ENCODE data around the gene CLMP. TPM values are rescaled to one million over a fixed set of nuclear protein-coding genes. Genes with fewer than 3 reads are reported as not detected.

The CLMP gene
- total and polyA plus RNA-seq, 9 of the 15 experiments (the other 6 are each of a cell fraction or from before 2014, with no cell fraction given) = 0.02 to 0.15 (median 0.03) TPM; not detected in 6

DNA sequence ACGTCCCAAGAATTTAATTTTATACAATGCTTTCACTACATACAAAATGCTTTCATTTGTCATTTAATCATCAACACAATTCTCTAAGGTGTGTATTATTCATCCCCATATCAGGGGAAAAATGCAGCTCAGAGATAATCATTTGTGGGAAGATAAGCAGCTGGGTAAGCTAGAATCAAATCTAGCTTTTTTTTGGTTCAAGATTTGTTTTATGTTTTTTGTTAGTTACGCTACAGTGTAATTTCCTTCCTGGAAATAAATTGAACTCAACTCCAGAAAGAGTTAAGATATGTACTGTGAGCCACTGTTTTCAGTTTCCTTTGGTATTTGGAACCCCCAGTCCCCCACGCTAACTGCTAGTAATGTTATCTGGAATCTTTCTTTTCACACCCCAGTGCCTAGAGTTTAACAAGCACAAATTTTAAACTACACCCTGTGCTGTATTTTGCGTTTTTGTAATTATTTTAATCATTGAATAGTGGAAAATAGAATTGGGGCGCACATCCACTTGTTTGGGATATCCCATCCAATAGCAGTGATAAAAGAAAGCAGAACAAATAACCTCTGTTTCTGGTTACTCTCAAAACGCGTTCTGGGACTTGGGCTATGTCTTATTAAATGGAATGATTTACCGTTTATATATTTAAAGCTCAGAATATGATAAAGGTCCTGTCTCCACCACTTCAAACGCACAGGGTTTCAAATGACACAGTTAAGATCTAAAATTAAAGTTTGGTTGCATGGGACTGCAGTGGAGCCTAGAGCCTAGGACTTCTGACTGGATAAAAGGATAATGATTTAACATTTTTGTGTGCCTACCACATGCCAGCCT lies 131.0 kb downstream of the CLMP start (continued):
- TF ChIP-seq NCOR1 (IDR thresholded peaks at IDR 0.05) = 0 out of 2 replicates have a peak, but pooled peaks have one; percentile 11
- TF ChIP-seq, protein P1, sequence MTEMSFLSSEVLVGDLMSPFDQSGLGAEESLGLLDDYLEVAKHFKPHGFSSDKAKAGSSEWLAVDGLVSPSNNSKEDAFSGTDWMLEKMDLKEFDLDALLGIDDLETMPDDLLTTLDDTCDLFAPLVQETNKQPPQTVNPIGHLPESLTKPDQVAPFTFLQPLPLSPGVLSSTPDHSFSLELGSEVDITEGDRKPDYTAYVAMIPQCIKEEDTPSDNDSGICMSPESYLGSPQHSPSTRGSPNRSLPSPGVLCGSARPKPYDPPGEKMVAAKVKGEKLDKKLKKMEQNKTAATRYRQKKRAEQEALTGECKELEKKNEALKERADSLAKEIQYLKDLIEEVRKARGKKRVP (CRISPR knock-in tag; IDR thresholded peaks at IDR 0.05) = no peak
- TF ChIP-seq SMARCA4 (IDR thresholded peaks at IDR 0.05) = peak; percentile 59
- TF ChIP-seq, protein P2, sequence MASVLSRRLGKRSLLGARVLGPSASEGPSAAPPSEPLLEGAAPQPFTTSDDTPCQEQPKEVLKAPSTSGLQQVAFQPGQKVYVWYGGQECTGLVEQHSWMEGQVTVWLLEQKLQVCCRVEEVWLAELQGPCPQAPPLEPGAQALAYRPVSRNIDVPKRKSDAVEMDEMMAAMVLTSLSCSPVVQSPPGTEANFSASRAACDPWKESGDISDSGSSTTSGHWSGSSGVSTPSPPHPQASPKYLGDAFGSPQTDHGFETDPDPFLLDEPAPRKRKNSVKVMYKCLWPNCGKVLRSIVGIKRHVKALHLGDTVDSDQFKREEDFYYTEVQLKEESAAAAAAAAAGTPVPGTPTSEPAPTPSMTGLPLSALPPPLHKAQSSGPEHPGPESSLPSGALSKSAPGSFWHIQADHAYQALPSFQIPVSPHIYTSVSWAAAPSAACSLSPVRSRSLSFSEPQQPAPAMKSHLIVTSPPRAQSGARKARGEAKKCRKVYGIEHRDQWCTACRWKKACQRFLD (CRISPR knock-in tag; IDR thresholded peaks at IDR 0.05) = peak; percentile 71; the same call in 1 of the 2 replicates
- TF ChIP-seq, protein P3, sequence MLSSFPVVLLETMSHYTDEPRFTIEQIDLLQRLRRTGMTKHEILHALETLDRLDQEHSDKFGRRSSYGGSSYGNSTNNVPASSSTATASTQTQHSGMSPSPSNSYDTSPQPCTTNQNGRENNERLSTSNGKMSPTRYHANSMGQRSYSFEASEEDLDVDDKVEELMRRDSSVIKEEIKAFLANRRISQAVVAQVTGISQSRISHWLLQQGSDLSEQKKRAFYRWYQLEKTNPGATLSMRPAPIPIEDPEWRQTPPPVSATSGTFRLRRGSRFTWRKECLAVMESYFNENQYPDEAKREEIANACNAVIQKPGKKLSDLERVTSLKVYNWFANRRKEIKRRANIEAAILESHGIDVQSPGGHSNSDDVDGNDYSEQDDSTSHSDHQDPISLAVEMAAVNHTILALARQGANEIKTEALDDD (IDR thresholded peaks at IDR 0.05) = 0 out of 2 replicates have a peak, but pooled peaks have one; percentile 37
- TF ChIP-seq CBFA2T3 (IDR thresholded peaks at IDR 0.05) = peak; percentile 51
- peak; percentile 54 for TF ChIP-seq SMARCE1 (IDR thresholded peaks at IDR 0.05)

Measured in K562 (cell line).